ENCODE results near the gene CFAP141. TPM values are rescaled to one million over a fixed set of nuclear protein-coding genes. Genes with fewer than 3 reads are reported as not detected.

Gene CFAP141
- total RNA-seq, 1 experiment from 2014 or later: not detected

DNA sequence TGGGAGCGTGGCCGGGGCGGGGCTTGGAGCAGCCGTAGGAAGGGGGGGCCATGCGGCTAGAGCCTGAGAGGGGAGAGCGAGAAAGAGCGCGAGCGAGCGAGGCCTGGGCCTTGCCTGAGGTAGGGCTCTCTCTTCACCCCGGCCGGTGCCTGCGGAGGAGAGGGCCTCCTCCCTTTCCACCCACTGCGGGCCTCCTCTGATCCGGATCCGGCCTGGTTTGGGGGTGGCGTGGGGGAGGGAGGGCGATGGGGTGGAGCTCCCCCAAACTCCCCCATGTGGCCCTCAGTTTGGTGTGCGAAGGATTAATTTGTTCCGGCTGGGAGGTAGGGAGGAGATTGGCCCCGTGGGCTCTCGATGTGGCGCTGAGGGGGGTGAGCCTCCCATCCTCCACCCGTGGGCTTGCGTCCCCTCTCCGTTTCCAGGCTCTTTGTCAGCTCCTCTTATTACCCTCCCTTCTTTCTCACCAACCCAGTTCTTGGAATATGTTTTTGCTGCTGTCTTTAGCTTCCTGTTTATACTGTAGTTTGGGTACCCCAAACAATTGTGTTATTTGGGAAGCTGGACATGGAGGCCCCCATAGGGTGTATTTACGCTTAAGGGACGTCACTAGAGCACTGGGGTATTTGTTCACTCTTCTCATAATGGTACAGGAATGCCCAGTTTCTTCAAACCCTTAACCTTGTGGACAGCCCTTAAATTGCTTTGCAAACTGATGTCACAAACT, 15.3 kb upstream of the CFAP141 start:
- H3K4me3 Mint-ChIP-seq (ENCODE audit: unreplicated experiment): peak overlapping the region; percentile 92
- POLR2A ChIA-PET: interaction anchor here (0.5 to 11.7 kb wide), 26 partner anchors 10 to 740 kb away, joined by 3 to 167 read pairs (median 7); partner anchors contain the start of genes CREB3L4, HAX1, PYGO2 and RPS27
- H3K4me1 Mint-ChIP-seq (ENCODE audit: insufficient read depth, unreplicated experiment): peaks cover 49% of the 10 kb centered on the region
- intact Hi-C loops (cut with micrococcal nuclease): loop anchor here (2.0 kb wide), 1 partner anchor 25 kb away; no protein-coding TSS in a partner anchor
- BruUV-seq (replicated peaks): no TSS peak
- TF ChIP-seq CTCF (IDR thresholded peaks at IDR 0.05; ENCODE audit: unreplicated experiment): no peak
- CTCF ChIA-PET: interaction anchor here (0.6 to 1.6 kb wide), 5 partner anchors 11 to 204 kb away, joined by 3 to 4 read pairs (median 4); no protein-coding TSS in a partner anchor
- peaks cover 55% of the 10 kb centered on the region for H3K36me3 Mint-ChIP-seq (ENCODE audit: insufficient read depth, unreplicated experiment)
- no peaks in the 10 kb centered on the region for H3K9me3 Mint-ChIP-seq (ENCODE audit: unreplicated experiment)
- peak; percentile 56 for DNase-seq (ENCODE audit: unreplicated experiment)
- H3K27me3 Mint-ChIP-seq (ENCODE audit: insufficient read depth, unreplicated experiment): no peaks in the 10 kb centered on the region
- peak overlapping the region; percentile 99 for H3K27ac Mint-ChIP-seq (ENCODE audit: low read depth, unreplicated experiment)

DNA sequence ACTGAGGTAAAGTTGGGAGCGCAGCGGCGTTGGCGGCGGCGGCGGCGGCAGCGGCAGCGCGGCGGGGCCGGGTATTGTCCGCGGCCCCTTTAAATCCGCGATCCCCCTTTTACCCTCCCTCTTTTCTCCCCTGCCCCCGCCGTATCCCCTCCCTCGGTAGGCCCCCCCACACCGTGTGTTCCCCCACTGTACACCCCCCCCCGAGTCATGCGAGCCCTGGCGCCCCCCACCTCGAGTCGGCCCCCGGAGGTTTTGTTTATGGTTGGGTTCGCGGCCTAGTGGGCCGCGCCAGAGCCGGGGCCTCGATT, 14.8 kb upstream of the CFAP141 start:
- Mint-ChIP-seq H3K27me3 (ENCODE audit: insufficient read depth, unreplicated experiment) (no peaks in the 10 kb centered on the region), H3K27ac (ENCODE audit: low read depth, unreplicated experiment) (peak overlapping the region; percentile 99), H3K4me1 (ENCODE audit: insufficient read depth, unreplicated experiment) (peaks cover 49% of the 10 kb centered on the region), H3K9me3 (ENCODE audit: unreplicated experiment) (no peaks in the 10 kb centered on the region), H3K4me3 (ENCODE audit: unreplicated experiment) (peak overlapping the region; percentile 92), H3K36me3 (ENCODE audit: insufficient read depth, unreplicated experiment) (peaks cover 55% of the 10 kb centered on the region)
- no TSS peak for BruUV-seq (replicated peaks)
- no peak for TF ChIP-seq CTCF (IDR thresholded peaks at IDR 0.05; ENCODE audit: unreplicated experiment)
- DNase-seq (ENCODE audit: unreplicated experiment): no peak
- ChIA-PET POLR2A (interaction anchor here (0.6 to 11.7 kb wide), 35 partner anchors 11 to 817 kb away, joined by 3 to 167 read pairs (median 6); partner anchors contain the start of genes CHTOP, CKS1B, CREB3L4 and CRTC2), CTCF (interaction anchor here (0.5 to 3.8 kb wide), 5 partner anchors 21 to 982 kb away, joined by 3 to 29 read pairs (median 3); no protein-coding TSS in a partner anchor)
- intact Hi-C loops (cut with micrococcal nuclease): loop anchor here (1.0 to 2.0 kb wide), 3 partner anchors 24 to 51 kb away; partner anchors contain the start of gene HAX1

DNA sequence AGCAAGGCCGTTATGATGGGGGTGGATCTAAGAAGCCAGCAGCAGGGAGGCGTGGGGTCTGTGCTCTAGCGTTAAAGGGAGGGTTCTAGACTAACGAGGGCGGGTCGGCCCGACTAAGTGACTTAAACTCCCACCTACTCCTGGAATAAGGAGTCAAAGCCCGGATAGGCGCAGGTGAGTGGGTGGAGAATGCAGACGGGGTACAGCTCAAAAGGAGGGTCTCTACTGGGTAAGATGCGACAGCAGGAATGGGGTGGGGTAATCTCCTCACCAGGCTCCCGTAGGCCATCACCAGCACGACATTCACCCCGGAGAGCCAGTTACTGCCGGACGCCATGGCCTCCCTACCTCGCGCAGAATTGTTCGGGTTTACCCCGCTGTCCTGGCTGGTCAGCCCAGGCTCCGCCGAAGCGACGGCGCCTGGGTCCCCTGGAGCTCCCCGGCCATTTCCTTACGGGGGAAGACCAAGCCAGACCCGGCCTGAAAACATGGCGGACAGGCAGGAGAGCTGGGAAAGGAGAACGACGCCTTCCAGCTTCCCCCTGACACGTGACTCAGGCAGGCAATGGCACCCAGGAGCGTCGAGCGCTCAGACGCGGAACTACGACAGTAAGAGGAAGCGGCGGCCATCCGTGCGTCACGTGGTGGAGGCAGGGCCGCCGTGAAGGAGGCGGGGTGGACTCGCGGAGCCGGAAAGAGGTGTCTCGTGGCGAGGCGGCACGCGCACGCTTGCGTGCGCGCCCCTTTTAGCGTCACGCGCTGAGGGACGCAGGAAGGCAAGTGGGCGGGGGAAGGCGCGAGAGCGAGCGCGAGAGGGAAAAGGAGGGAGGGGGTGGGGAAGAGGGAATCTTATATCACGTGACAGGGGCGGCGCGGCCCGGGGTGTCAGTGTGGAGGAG, 14.2 kb upstream of the CFAP141 start, which contains the start of gene UBAP2L:
Gene UBAP2L, plus strand, starts transcription at position 885 of the 899 bp plus-strand sequence. CDS start 4,169 bp downstream, outside the sequence.
- peaks cover 49% of the 10 kb centered on the region for H3K4me1 Mint-ChIP-seq (ENCODE audit: insufficient read depth, unreplicated experiment)
- ChIA-PET CTCF (interaction anchor here (0.5 to 3.8 kb wide), 8 partner anchors 21 to 982 kb away, joined by 3 to 29 read pairs (median 3); no protein-coding TSS in a partner anchor), POLR2A (interaction anchor here (0.6 to 11.7 kb wide), 43 partner anchors 9 to 818 kb away, joined by 3 to 167 read pairs (median 5); partner anchors contain the start of genes CHTOP, CKS1B, CREB3L4 and CRTC2)
- H3K27me3 Mint-ChIP-seq (ENCODE audit: insufficient read depth, unreplicated experiment): no peaks in the 10 kb centered on the region
- BruUV-seq (replicated peaks): TSS peak; percentile 64
- peak within 1 kb of the TSS; percentile 92 for H3K4me3 Mint-ChIP-seq (ENCODE audit: unreplicated experiment)
- intact Hi-C loops (cut with micrococcal nuclease): loop anchor here (1.0 to 2.0 kb wide), 3 partner anchors 24 to 52 kb away; partner anchors contain the start of gene HAX1
- no peak for TF ChIP-seq CTCF (IDR thresholded peaks at IDR 0.05; ENCODE audit: unreplicated experiment)
- DNase-seq (ENCODE audit: unreplicated experiment): peak; percentile 100
- no peaks in the 10 kb centered on the region for H3K9me3 Mint-ChIP-seq (ENCODE audit: unreplicated experiment)
- H3K27ac Mint-ChIP-seq (ENCODE audit: low read depth, unreplicated experiment): peak within 1 kb of the TSS; percentile 99
- H3K36me3 Mint-ChIP-seq (ENCODE audit: insufficient read depth, unreplicated experiment): peaks cover 55% of the 10 kb centered on the region
